HFF-Myc (cell line): Measurements from ENCODE around the gene SPPL3.

Experiments used
- DNase-seq: peaks from one replicate; pipeline ENCODE4 v3.0.0-alpha.2; 2011; ENCODE audit warnings: low read depth; ENCODE audit errors: extremely low read depth
- H3K4me3 ChIP-seq: replicated peaks from 2 replicates; pipeline ENCODE4 v1.5.1; 2011; ENCODE audit warnings: low read depth, mild to moderate bottlenecking, control low read depth, low read length
- CTCF ChIP-seq: IDR thresholded peaks from 2 replicates; pipeline ENCODE4 v1.5.1; 2012; ENCODE audit warnings: mild to moderate bottlenecking, low read depth, low read length, control low read depth; ENCODE audit errors: missing control alignments

SPPL3 gene

GRCh38 chr12:120713861-120714482 lies 190.2 kb downstream of the SPPL3 start:
- peak; percentile 76 for DNase-seq
- no peak overlapping the region for H3K4me3 ChIP-seq
- peak; percentile 87 for TF ChIP-seq CTCF

GRCh38 chr12:120712610-120713009 lies 191.5 kb downstream of the SPPL3 start:
- no peak for TF ChIP-seq CTCF
- no peak for DNase-seq
- no peak overlapping the region for H3K4me3 ChIP-seq
